ENCODE measurements around the gene SIK3. TPM values are rescaled to one million over a fixed set of nuclear protein-coding genes. Genes with fewer than 3 reads are reported as not detected.

SIK3 gene
- total RNA-seq, 1 experiment from 2014 or later: 14.5 TPM

DNA sequence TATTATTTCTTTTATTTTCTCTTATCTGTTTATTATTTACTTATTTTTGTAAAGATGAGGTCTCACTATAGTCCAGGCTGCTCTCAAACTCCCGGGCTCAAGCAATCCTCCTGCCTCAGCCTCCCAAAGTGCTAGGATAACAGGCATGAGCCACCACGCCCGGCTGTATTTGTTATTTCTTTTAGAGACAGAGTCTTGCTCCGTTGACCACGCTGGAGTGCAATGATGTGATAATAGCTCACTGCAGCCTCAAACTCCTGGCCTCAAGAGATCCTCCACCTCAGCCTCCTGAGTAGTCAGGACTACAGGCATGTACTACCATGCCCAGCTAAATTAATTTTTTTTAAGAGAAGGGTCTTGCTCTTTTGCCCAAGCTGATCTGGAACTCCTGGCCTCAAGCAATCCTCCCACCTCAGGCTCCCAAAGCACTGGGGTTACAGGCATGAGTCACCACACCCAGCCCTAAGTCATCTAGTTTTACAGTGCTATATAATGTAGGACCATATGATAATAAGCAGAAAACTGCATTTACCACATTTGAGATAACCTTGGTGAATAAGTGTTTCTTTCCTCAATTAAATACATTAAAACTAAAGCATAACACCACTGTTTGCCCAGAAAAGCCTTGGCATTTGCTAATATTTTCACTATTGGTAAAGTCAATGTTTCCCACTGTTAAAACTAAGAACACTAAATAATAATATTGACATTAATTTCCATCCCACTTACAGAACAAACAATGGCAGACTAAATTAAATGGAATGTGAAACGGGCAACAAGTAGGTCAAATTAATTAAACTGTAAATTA lies 127.5 kb downstream of the SIK3 start:
- H2AFZ ChIP-seq (ENCODE audit: low read length): no peak overlapping the region
- H3F3A ChIP-seq (ENCODE audit: low read length, unreplicated experiment): no peaks in the 10 kb centered on the region
- H3K79me2 ChIP-seq (ENCODE audit: low read length): peaks cover 11% of the 10 kb centered on the region; the same call in 1 of the 2 replicates
- no peaks in the 10 kb centered on the region for H3K9me3 ChIP-seq (ENCODE audit: low read length)
- TF ChIP-seq, protein P1, sequence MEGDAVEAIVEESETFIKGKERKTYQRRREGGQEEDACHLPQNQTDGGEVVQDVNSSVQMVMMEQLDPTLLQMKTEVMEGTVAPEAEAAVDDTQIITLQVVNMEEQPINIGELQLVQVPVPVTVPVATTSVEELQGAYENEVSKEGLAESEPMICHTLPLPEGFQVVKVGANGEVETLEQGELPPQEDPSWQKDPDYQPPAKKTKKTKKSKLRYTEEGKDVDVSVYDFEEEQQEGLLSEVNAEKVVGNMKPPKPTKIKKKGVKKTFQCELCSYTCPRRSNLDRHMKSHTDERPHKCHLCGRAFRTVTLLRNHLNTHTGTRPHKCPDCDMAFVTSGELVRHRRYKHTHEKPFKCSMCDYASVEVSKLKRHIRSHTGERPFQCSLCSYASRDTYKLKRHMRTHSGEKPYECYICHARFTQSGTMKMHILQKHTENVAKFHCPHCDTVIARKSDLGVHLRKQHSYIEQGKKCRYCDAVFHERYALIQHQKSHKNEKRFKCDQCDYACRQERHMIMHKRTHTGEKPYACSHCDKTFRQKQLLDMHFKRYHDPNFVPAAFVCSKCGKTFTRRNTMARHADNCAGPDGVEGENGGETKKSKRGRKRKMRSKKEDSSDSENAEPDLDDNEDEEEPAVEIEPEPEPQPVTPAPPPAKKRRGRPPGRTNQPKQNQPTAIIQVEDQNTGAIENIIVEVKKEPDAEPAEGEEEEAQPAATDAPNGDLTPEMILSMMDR (conservative IDR thresholded peaks at IDR 0.05; ENCODE audit: low read depth, low read length): no peak
- TF ChIP-seq EZH2 (IDR thresholded peaks at IDR 0.05; ENCODE audit: low read length, unreplicated experiment) (no peak), EZH2phosphoT487 (IDR thresholded peaks at IDR 0.05; ENCODE audit: borderline replicate concordance, low read length) (no peak)
- H3K27me3 ChIP-seq (ENCODE audit: low read length): no peaks in the 10 kb centered on the region
- no peak overlapping the region for H3K4me3 ChIP-seq (ENCODE audit: low read length)
- H3K4me1 ChIP-seq (ENCODE audit: insufficient read depth, low read length): peaks cover 19% of the 10 kb centered on the region
- ChIA-PET CTCF (no interaction called here), POLR2A (ENCODE audit: unreplicated experiment) (interaction anchor here (0.6 kb wide), 1 partner anchor 47 kb away, joined by 3 read pairs; no protein-coding TSS in a partner anchor)
- peak overlapping the region; percentile 16; the same call in 1 of the 2 replicates for H3K4me2 ChIP-seq (ENCODE audit: low read length)
- peaks cover 4% of the 10 kb centered on the region; the same call in 1 of the 2 replicates for H4K20me1 ChIP-seq (ENCODE audit: low read length)
- no peak overlapping the region for H3K9ac ChIP-seq (ENCODE audit: low read length)
- H3K27ac ChIP-seq (ENCODE audit: low read length): peak overlapping the region; percentile 1; the same call in 1 of the 2 replicates
- ATAC-seq (peak; percentile 92), DNase-seq (peak; percentile 68)
- no peaks in the 10 kb centered on the region for H3K9me2 ChIP-seq (replicated peaks; ENCODE audit: low read length)
- H3K36me3 ChIP-seq (ENCODE audit: low read depth, low read length): no peaks in the 10 kb centered on the region
- intact Hi-C loops (cut with micrococcal nuclease): no loop called here
- no TSS peak for BruUV-seq (replicated peaks)

DNA sequence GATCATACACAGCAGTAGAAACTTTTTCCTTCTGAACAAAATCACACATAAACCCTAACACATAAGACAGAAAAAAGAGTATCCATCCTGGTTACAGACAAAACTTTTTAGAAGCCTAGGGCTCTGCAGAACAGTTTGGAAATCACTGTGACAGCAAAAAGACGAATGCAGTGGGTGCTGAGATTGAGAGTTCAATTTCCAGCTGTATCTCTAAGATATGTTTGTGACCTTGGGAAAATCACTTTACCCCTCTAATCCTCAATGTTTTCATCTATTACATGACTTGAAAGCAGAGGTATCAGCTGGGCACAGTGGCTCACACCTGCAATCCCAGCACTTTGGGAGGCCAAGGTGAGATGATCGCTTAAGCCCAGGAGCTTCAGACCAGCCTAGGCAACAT lies 128.5 kb downstream of the SIK3 start:
- H4K20me1 ChIP-seq (ENCODE audit: low read length): peaks cover 4% of the 10 kb centered on the region; the same call in 1 of the 2 replicates
- intact Hi-C loops (cut with micrococcal nuclease): no loop called here
- no peak for DNase-seq
- no peak overlapping the region for H3K9ac ChIP-seq (ENCODE audit: low read length)
- H2AFZ ChIP-seq (ENCODE audit: low read length): no peak overlapping the region
- no peak overlapping the region for H3K4me2 ChIP-seq (ENCODE audit: low read length)
- ChIA-PET POLR2A (ENCODE audit: unreplicated experiment) (no interaction called here), CTCF (interaction anchor here (0.7 kb wide), 1 partner anchor 105 kb away, joined by 7 read pairs; no protein-coding TSS in a partner anchor)
- TF ChIP-seq EZH2 (IDR thresholded peaks at IDR 0.05; ENCODE audit: low read length, unreplicated experiment): no peak
- TF ChIP-seq, protein P1 (conservative IDR thresholded peaks at IDR 0.05; ENCODE audit: low read depth, low read length): no peak
- no peak for TF ChIP-seq EZH2phosphoT487 (IDR thresholded peaks at IDR 0.05; ENCODE audit: borderline replicate concordance, low read length)
- BruUV-seq (replicated peaks): no TSS peak
- no peaks in the 10 kb centered on the region for H3K9me3 ChIP-seq (ENCODE audit: low read length)
- no peak overlapping the region for H3K27ac ChIP-seq (ENCODE audit: low read length)
- H3K79me2 ChIP-seq (ENCODE audit: low read length): peaks cover 11% of the 10 kb centered on the region; the same call in 1 of the 2 replicates
- no peak for ATAC-seq
- H3K4me1 ChIP-seq (ENCODE audit: insufficient read depth, low read length): peaks cover 19% of the 10 kb centered on the region
- H3F3A ChIP-seq (ENCODE audit: low read length, unreplicated experiment): no peaks in the 10 kb centered on the region
- no peaks in the 10 kb centered on the region for H3K27me3 ChIP-seq (ENCODE audit: low read length)
- no peaks in the 10 kb centered on the region for H3K36me3 ChIP-seq (ENCODE audit: low read depth, low read length)
- no peak overlapping the region for H3K4me3 ChIP-seq (ENCODE audit: low read length)
- H3K9me2 ChIP-seq (replicated peaks; ENCODE audit: low read length): no peaks in the 10 kb centered on the region

DNA sequence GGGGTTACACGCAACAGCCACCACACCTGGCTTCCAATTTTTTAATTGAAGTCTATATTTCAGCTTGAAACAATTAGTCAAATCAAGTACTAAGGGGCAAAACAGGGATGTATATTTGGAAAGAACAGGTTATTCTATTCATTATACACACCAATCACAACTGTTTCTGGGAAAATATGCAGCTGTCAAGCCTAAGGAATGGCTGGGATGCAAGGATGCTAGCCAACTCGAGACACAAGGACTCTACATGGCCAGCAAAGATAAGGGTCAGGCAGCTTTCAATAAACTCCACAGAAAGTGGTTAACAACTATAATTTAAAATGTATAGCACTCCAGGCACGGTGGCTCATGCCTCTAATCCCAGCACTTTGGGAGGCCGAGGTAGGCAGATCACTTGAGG lies 134.0 kb downstream of the SIK3 start:
- no peak overlapping the region for H3K27ac ChIP-seq (ENCODE audit: low read length)
- no TSS peak for BruUV-seq (replicated peaks)
- ChIA-PET CTCF (no interaction called here), POLR2A (ENCODE audit: unreplicated experiment) (no interaction called here)
- H3K4me1 ChIP-seq (ENCODE audit: insufficient read depth, low read length): peaks cover 12% of the 10 kb centered on the region
- no peak overlapping the region for H2AFZ ChIP-seq (ENCODE audit: low read length)
- peaks cover 29% of the 10 kb centered on the region for H3K79me2 ChIP-seq (ENCODE audit: low read length)
- no peak overlapping the region for H3K4me3 ChIP-seq (ENCODE audit: low read length)
- TF ChIP-seq EZH2 (IDR thresholded peaks at IDR 0.05; ENCODE audit: low read length, unreplicated experiment) (no peak), EZH2phosphoT487 (IDR thresholded peaks at IDR 0.05; ENCODE audit: borderline replicate concordance, low read length) (no peak)
- TF ChIP-seq, protein P1 (conservative IDR thresholded peaks at IDR 0.05; ENCODE audit: low read depth, low read length): no peak
- no peaks in the 10 kb centered on the region for H3K9me3 ChIP-seq (ENCODE audit: low read length)
- intact Hi-C loops (cut with micrococcal nuclease): no loop called here
- H4K20me1 ChIP-seq (ENCODE audit: low read length): 0 out of 2 replicates have a peak, but pooled peaks cover 9% of the 10 kb centered on the region
- H3K4me2 ChIP-seq (ENCODE audit: low read length): no peak overlapping the region
- no peaks in the 10 kb centered on the region for H3F3A ChIP-seq (ENCODE audit: low read length, unreplicated experiment)
- H3K27me3 ChIP-seq (ENCODE audit: low read length): no peaks in the 10 kb centered on the region
- no peaks in the 10 kb centered on the region for H3K36me3 ChIP-seq (ENCODE audit: low read depth, low read length)
- H3K9me2 ChIP-seq (replicated peaks; ENCODE audit: low read length): no peaks in the 10 kb centered on the region
- DNase-seq (no peak), ATAC-seq (no peak)
- no peak overlapping the region for H3K9ac ChIP-seq (ENCODE audit: low read length)
